HepG2 (cell line): ENCODE results near the gene TTC6.

Experiments
- KIAA2018 ChIP-seq: sonication (generic); formaldehyde crosslinking; IDR thresholded peaks from 2 replicates; pipeline ENCODE4 v1.5.0; 2020; ENCODE audit warnings: mild to moderate bottlenecking, missing genetic modification reagents, borderline replicate concordance
- TCF12 ChIP-seq, 2 experiments: fragments of 450-650 bp in 1 of 2; sonication (generic) in 1 of 2; formaldehyde crosslinking in 1 of 2; IDR thresholded peaks; 2 replicates each; pipeline versions ENCODE4 v1.6.1 to v1.8.0; 2017 to 2022; ENCODE audit warnings: antibody characterized with exemption in 1 of 2, mild to moderate bottlenecking in 1 of 2, missing genetic modification reagents in 1 of 2, moderate library complexity in 1 of 2
- ZBTB8A ChIP-seq: sonication (generic); formaldehyde crosslinking; IDR thresholded peaks from 2 replicates; pipeline ENCODE4 v1.4.0; 2020; ENCODE audit warnings: mild to moderate bottlenecking, low read depth, missing genetic modification reagents, borderline replicate concordance
- ZNF232 ChIP-seq: sonication (generic); formaldehyde crosslinking; IDR thresholded peaks from 2 replicates; pipeline ENCODE4 v1.4.0; 2020; ENCODE audit warnings: missing genetic modification reagents, borderline replicate concordance

- TF ChIP-seq KIAA2018 (CRISPR knock-in tag) (no peak), TCF12 (IDR thresholded peaks at IDR 0.05) (no peak), TCF12 (CRISPR knock-in tag; IDR thresholded peaks at IDR 0.05) (no peak), ZBTB8A (CRISPR knock-in tag) (no peak), ZNF232 (no peak; the same call in 1 of the 2 replicates)
These were observed 4.0 kb upstream of the TTC6 start for GRCh38 chr14:37591311-37591940.
